Ovary (tissue), 3 donors: ENCODE data around the gene BLTP3A.

Experiments
- EP300 ChIP-seq: sonication (generic); formaldehyde crosslinking; IDR thresholded peaks from one replicate; pipeline ENCODE4 v1.6.1; 2017; ENCODE audit warnings: antibody characterized with exemption
- TF ChIP-seq, protein P1 (sequence below), 3 donors: fragments of 450-650 bp in 2 of 3; fragments of 200-600 bp in 1 of 3; IDR thresholded peaks; one replicate each; pipeline versions ENCODE4 v1.5.1 to v1.8.0; 2016 to 2022; ENCODE audit warnings: antibody characterized with exemption in 3 of 3, mild to moderate bottlenecking in 1 of 3
- donor health status: DM: no; HTN: no; CAD: no.

DNA sequence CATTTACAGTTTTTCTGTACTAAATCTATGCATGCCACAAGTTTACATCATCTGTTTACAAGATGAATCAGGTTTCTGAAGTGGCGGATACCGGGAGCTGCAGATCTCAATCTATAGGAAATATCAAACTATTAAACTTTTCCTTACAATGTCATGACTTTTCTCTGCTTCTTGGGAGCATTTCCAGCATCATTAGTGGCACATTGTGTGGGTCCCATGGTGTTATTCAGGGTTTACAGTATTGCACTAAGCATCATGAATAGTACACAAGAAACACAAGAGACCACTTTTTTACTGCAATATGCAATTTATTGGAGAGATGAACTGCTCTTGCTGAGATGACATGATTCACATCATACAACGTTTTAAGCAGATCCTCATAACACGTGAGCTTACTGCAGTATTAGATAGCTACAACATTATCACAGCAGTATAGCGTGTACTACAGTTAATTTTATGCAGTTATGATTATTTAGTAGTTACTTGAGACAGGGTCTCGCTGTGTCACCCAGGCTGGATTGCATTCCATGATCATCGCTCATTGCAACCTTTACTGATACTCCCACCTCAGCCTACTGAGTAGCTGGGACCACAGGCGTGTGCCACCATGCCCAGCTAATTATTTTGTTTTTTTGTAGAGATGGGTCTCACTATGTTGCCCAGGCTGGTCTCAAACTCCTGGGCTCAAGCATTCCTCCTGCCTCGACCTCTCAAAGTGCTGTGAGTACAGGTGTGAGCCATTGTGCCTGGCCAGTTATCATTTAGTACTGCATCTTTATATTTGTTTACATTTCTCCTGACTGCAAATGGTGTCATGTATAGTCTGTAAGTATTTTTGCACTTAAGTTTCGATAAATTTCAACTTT, 18.4 kb downstream of the BLTP3A start:
- TF ChIP-seq EP300: no peak
- TF ChIP-seq, protein P1, sequence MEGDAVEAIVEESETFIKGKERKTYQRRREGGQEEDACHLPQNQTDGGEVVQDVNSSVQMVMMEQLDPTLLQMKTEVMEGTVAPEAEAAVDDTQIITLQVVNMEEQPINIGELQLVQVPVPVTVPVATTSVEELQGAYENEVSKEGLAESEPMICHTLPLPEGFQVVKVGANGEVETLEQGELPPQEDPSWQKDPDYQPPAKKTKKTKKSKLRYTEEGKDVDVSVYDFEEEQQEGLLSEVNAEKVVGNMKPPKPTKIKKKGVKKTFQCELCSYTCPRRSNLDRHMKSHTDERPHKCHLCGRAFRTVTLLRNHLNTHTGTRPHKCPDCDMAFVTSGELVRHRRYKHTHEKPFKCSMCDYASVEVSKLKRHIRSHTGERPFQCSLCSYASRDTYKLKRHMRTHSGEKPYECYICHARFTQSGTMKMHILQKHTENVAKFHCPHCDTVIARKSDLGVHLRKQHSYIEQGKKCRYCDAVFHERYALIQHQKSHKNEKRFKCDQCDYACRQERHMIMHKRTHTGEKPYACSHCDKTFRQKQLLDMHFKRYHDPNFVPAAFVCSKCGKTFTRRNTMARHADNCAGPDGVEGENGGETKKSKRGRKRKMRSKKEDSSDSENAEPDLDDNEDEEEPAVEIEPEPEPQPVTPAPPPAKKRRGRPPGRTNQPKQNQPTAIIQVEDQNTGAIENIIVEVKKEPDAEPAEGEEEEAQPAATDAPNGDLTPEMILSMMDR (IDR thresholded peaks at IDR 0.05): no peak
